ENCODE data around the gene EVX2. TPM values are rescaled to one million over a fixed set of nuclear protein-coding genes. Genes with fewer than 3 reads are reported as not detected.

Gene EVX2
- total RNA-seq, 1 experiment from 2014 or later, result not detected

- intact Hi-C loops (cut with micrococcal nuclease), result loop anchor here (5.0 to 10.0 kb wide), 3 partner anchors 88 to 1055 kb away; partner anchors contain the start of gene LNPK
- ChIA-PET CTCF (no interaction called here), POLR2A (ENCODE audit: unreplicated experiment) (no interaction called here)
- Histone ChIP-seq H3K9me2 (replicated peaks; ENCODE audit: low read length) (no peaks in the 10 kb centered on the region), H3K9me3 (ENCODE audit: low read length) (no peaks in the 10 kb centered on the region), H3K27ac (ENCODE audit: low read length) (no peak overlapping the region), H3K27me3 (ENCODE audit: low read length) (peaks cover 53% of the 10 kb centered on the region), H3K79me2 (ENCODE audit: low read length) (no peaks in the 10 kb centered on the region), H3K4me2 (ENCODE audit: low read length) (no peak overlapping the region), H3K4me1 (ENCODE audit: insufficient read depth, low read length) (peaks cover 12% of the 10 kb centered on the region), H3K9ac (ENCODE audit: low read length) (no peak overlapping the region), H2AFZ (ENCODE audit: low read length) (no peak overlapping the region), H3K36me3 (ENCODE audit: low read depth, low read length) (no peaks in the 10 kb centered on the region), H3K4me3 (ENCODE audit: low read length) (no peak overlapping the region), H4K20me1 (ENCODE audit: low read length) (no peaks in the 10 kb centered on the region), H3F3A (ENCODE audit: low read length, unreplicated experiment) (no peaks in the 10 kb centered on the region)
- DNase-seq, result no peak
- ATAC-seq, result no peak
- BruUV-seq (replicated peaks), result no TSS peak
- TF ChIP-seq EZH2phosphoT487 (IDR thresholded peaks at IDR 0.05; ENCODE audit: borderline replicate concordance, low read length), result no peak
- no peak for TF ChIP-seq CTCF (conservative IDR thresholded peaks at IDR 0.05; ENCODE audit: low read depth, low read length)
- TF ChIP-seq EZH2 (IDR thresholded peaks at IDR 0.05; ENCODE audit: low read length, unreplicated experiment), result no peak
Measured at GRCh38 chr2:176089843-176090395, 6.2 kb upstream of the EVX2 start.

- Histone ChIP-seq H3K79me2 (ENCODE audit: low read length) (no peaks in the 10 kb centered on the region), H3F3A (ENCODE audit: low read length, unreplicated experiment) (no peaks in the 10 kb centered on the region), H3K9ac (ENCODE audit: low read length) (no peak overlapping the region), H3K4me3 (ENCODE audit: low read length) (no peak overlapping the region), H3K36me3 (ENCODE audit: low read depth, low read length) (no peaks in the 10 kb centered on the region), H3K27me3 (ENCODE audit: low read length) (peaks cover 59% of the 10 kb centered on the region), H3K27ac (ENCODE audit: low read length) (no peak overlapping the region), H3K4me2 (ENCODE audit: low read length) (peak overlapping the region; percentile 98; the same call in 1 of the 2 replicates), H4K20me1 (ENCODE audit: low read length) (no peaks in the 10 kb centered on the region), H3K4me1 (ENCODE audit: insufficient read depth, low read length) (peaks cover 12% of the 10 kb centered on the region), H3K9me2 (replicated peaks; ENCODE audit: low read length) (no peaks in the 10 kb centered on the region), H3K9me3 (ENCODE audit: low read length) (no peaks in the 10 kb centered on the region), H2AFZ (ENCODE audit: low read length) (no peak overlapping the region)
- ATAC-seq (no peak), DNase-seq (no peak)
- no peak for TF ChIP-seq CTCF (conservative IDR thresholded peaks at IDR 0.05; ENCODE audit: low read depth, low read length)
- no peak for TF ChIP-seq EZH2 (IDR thresholded peaks at IDR 0.05; ENCODE audit: low read length, unreplicated experiment)
- TF ChIP-seq EZH2phosphoT487 (IDR thresholded peaks at IDR 0.05; ENCODE audit: borderline replicate concordance, low read length), result no peak
- ChIA-PET POLR2A (ENCODE audit: unreplicated experiment) (no interaction called here), CTCF (interaction anchor here (0.6 to 1.4 kb wide), 3 partner anchors 88 to 399 kb away, joined by 3 to 7 read pairs (median 3); no protein-coding TSS in a partner anchor)
- no TSS peak for BruUV-seq (replicated peaks)
- intact Hi-C loops (cut with micrococcal nuclease), result loop anchor here (5.0 kb wide), 2 partner anchors 87 to 247 kb away; partner anchors contain the start of gene LNPK
Measured at GRCh38 chr2:176088937-176089842, 5.4 kb upstream of the EVX2 start.

Data from PC-3 (cell line).